Hepatocyte (in vitro differentiated cells): ENCODE results near the gene CCDC3. TPM values are rescaled to one million over a fixed set of nuclear protein-coding genes. Genes with fewer than 3 reads are reported as not detected.

Source experiments
- DNase-seq: peaks from one replicate; pipeline ENCODE4 v3.0.0-alpha.2; 2016; ENCODE audit warnings: low spot score
- H2AFZ ChIP-seq: fragments of 200-600 bp; sonication (generic); 2 replicates; pipeline ENCODE4 v1.6.0; 2016; ENCODE audit warnings: antibody characterized with exemption, mild to moderate bottlenecking
- H3K27ac ChIP-seq: fragments of 200-600 bp; sonication (generic); 2 replicates; pipeline ENCODE4 v1.5.1; 2016; ENCODE audit warnings: mild to moderate bottlenecking
- H3K27me3 ChIP-seq: fragments of 200-600 bp; sonication (generic); 2 replicates; pipeline ENCODE4 v1.6.1; 2016
- H3K36me3 ChIP-seq: fragments of 200-600 bp; sonication (generic); replicated peaks from 2 replicates; pipeline ENCODE4 v1.5.1; 2016; ENCODE audit warnings: low read depth; ENCODE audit not compliant: insufficient read depth
- H3K4me1 ChIP-seq: fragments of 200-600 bp; sonication (generic); 2 replicates; pipeline ENCODE4 v1.5.1; 2016; ENCODE audit warnings: mild to moderate bottlenecking, moderate library complexity; ENCODE audit not compliant: insufficient read depth
- H3K4me2 ChIP-seq: fragments of 200-600 bp; sonication (generic); 2 replicates; pipeline ENCODE4 v1.6.0; 2016
- H3K4me3 ChIP-seq: fragments of 200-600 bp; sonication (generic); 2 replicates; pipeline ENCODE4 v1.5.1; 2016; ENCODE audit warnings: mild to moderate bottlenecking
- H3K79me2 ChIP-seq: fragments of 200-600 bp; sonication (generic); 2 replicates; pipeline ENCODE4 v1.6.0; 2017; ENCODE audit warnings: mild to moderate bottlenecking
- H3K9me2 ChIP-seq: fragments of 200-600 bp; sonication (generic); replicated peaks from 2 replicates; pipeline ENCODE4 v1.6.0; 2017; ENCODE audit warnings: mild to moderate bottlenecking; ENCODE audit not compliant: insufficient read depth
- H3K9me3 ChIP-seq: fragments of 200-600 bp; sonication (generic); 2 replicates; pipeline ENCODE4 v1.5.1; 2016; ENCODE audit warnings: low read depth, mild to moderate bottlenecking
- H4K20me1 ChIP-seq: fragments of 200-600 bp; sonication (generic); 2 replicates; pipeline ENCODE4 v1.6.0; 2016; ENCODE audit warnings: mild to moderate bottlenecking; ENCODE audit not compliant: insufficient read depth, poor library complexity, severe bottlenecking
- EZH2 ChIP-seq: fragments of 200-600 bp; sonication (generic); IDR thresholded peaks from 2 replicates; pipeline ENCODE4 v1.6.1; 2016; ENCODE audit warnings: antibody characterized with exemption, mild to moderate bottlenecking, borderline replicate concordance
- EZH2phosphoT487 ChIP-seq: fragments of 200-600 bp; sonication (generic); IDR thresholded peaks from one replicate; pipeline ENCODE4 v1.6.1; 2018; ENCODE audit warnings: antibody characterized with exemption, mild to moderate bottlenecking, low read depth, moderate library complexity; ENCODE audit not compliant: unreplicated experiment, severe bottlenecking
- WGBS: methylation state at CpG from one replicate; pipeline ENCODE4 v1.1.6; 2016; ENCODE audit warnings: low lambda C conversion rate; ENCODE audit errors: missing lambda C conversion rate; 5-methylcytosine and 5-hydroxymethylcytosine counted together
- polyA plus RNA-seq: library from polyadenylated mRNA; unstranded; fragments of >200 nt; fragmentation: Nextera tagmentation; extraction: Ambion mirVana; gene quantifications from 2 replicates; pipeline ENCODE4 v1.2.1, GENCODE V29; 2016
- total RNA-seq: library from RNA; depleted of rRNA; stranded (reverse); fragments of >200 nt; gene quantifications from 2 replicates; pipeline ENCODE4 v1.2.3, GENCODE V29; 2014
- TF ChIP-seq, protein P1 (sequence below): fragments of 200-600 bp; sonication (generic); IDR thresholded peaks from 2 replicates; pipeline ENCODE4 v1.5.1; 2016; ENCODE audit warnings: antibody characterized with exemption, mild to moderate bottlenecking; ENCODE audit not compliant: poor library complexity

The CCDC3 gene
- total and polyA plus RNA-seq, 2 experiments from 2014 or later = 10.4 to 10.5 TPM

DNA sequence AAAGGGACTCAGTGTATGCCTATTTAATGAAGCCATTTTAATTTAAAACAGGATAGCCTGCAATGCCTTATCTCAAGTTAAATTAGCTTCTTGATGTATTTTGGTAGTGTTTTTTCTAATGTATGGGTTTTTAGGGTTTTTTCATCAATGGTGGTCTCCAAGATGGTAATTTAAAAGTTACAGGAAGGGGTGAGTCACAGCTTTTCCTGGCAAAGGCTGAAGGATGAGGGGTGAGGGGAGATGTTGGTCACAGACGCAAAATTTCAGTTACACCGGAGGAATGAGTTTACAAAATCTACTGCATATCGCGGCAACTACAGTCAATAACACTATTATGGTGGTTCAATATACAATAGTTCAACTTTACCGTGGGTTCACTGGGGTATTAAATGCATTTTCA lies 31.6 kb downstream of the CCDC3 start:
- no peaks in the 10 kb centered on the region for H3K9me3 ChIP-seq
- H3K4me2 ChIP-seq = no peak overlapping the region
- no peak overlapping the region for H3K27ac ChIP-seq
- no peak overlapping the region for H2AFZ ChIP-seq
- H3K4me3 ChIP-seq = no peak overlapping the region
- H3K4me1 ChIP-seq = no peaks in the 10 kb centered on the region
- H3K36me3 ChIP-seq = no peaks in the 10 kb centered on the region
- WGBS = 79% methylated on average over 5 of the region's 5 CpGs
- H4K20me1 ChIP-seq = no peaks in the 10 kb centered on the region
- DNase-seq = no peak
- no peaks in the 10 kb centered on the region for H3K79me2 ChIP-seq
- H3K27me3 ChIP-seq = no peaks in the 10 kb centered on the region
- no peaks in the 10 kb centered on the region for H3K9me2 ChIP-seq
- TF ChIP-seq, protein P1, sequence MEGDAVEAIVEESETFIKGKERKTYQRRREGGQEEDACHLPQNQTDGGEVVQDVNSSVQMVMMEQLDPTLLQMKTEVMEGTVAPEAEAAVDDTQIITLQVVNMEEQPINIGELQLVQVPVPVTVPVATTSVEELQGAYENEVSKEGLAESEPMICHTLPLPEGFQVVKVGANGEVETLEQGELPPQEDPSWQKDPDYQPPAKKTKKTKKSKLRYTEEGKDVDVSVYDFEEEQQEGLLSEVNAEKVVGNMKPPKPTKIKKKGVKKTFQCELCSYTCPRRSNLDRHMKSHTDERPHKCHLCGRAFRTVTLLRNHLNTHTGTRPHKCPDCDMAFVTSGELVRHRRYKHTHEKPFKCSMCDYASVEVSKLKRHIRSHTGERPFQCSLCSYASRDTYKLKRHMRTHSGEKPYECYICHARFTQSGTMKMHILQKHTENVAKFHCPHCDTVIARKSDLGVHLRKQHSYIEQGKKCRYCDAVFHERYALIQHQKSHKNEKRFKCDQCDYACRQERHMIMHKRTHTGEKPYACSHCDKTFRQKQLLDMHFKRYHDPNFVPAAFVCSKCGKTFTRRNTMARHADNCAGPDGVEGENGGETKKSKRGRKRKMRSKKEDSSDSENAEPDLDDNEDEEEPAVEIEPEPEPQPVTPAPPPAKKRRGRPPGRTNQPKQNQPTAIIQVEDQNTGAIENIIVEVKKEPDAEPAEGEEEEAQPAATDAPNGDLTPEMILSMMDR = no peak
- TF ChIP-seq EZH2phosphoT487 (no peak), EZH2 (no peak)

DNA sequence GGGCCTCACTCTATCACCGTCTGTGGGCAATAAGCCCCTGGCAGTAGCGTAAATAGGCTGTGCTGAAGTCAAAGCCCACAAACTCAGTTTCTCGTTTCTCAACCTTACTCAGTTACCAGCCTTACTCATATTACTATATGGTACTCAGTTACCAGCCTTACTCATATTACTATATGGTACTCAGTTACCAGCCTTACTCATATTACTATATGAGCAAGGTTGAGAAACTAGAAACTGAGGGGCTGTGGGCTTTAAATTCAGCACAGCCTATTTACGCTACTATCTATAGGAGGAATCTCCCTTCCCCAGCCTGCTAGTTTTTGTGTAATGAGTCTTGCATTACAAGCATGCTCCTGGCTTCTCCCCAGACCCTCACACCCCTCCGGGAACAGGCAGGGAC lies 35.4 kb downstream of the CCDC3 start:
- no peak for TF ChIP-seq EZH2phosphoT487
- TF ChIP-seq, protein P1 = no peak
- TF ChIP-seq EZH2 = no peak
- 78% methylated on average over 5 of the region's 5 CpGs for WGBS
- Histone ChIP-seq H3K4me1 (peaks cover 13% of the 10 kb centered on the region), H3K4me3 (no peak overlapping the region), H3K36me3 (no peaks in the 10 kb centered on the region), H3K27ac (no peak overlapping the region), H2AFZ (no peak overlapping the region), H3K27me3 (no peaks in the 10 kb centered on the region), H4K20me1 (no peaks in the 10 kb centered on the region), H3K9me2 (no peaks in the 10 kb centered on the region), H3K79me2 (no peaks in the 10 kb centered on the region), H3K4me2 (no peak overlapping the region), H3K9me3 (no peaks in the 10 kb centered on the region)
- DNase-seq = no peak

DNA sequence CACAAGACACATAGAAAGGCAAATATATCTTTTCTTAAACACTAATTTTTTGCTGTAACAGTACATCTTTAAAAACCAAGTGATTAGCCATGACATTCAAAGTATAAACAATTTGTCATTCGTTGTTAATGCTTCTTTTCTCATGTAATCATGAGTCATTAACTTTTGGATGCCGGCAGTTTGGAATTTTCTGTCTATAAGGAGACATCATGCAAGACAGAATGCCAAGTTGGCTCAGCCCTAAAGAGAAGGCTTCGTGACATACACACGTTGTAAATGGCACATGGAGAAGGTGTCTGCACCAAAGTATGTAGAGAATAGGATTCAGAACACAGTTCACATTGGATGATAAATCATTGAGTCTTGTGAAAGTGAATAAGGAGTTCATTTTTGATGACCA lies 35.9 kb downstream of the CCDC3 start:
- 55% methylated on average over 4 of the region's 4 CpGs for WGBS
- Histone ChIP-seq H4K20me1 (no peaks in the 10 kb centered on the region), H3K4me1 (peaks cover 18% of the 10 kb centered on the region), H2AFZ (no peak overlapping the region), H3K4me2 (no peak overlapping the region), H3K27ac (no peak overlapping the region), H3K27me3 (no peaks in the 10 kb centered on the region), H3K36me3 (no peaks in the 10 kb centered on the region), H3K9me2 (no peaks in the 10 kb centered on the region), H3K9me3 (no peaks in the 10 kb centered on the region), H3K79me2 (no peaks in the 10 kb centered on the region), H3K4me3 (no peak overlapping the region)
- TF ChIP-seq EZH2 (no peak), EZH2phosphoT487 (no peak)
- TF ChIP-seq, protein P1 = no peak
- DNase-seq = no peak

DNA sequence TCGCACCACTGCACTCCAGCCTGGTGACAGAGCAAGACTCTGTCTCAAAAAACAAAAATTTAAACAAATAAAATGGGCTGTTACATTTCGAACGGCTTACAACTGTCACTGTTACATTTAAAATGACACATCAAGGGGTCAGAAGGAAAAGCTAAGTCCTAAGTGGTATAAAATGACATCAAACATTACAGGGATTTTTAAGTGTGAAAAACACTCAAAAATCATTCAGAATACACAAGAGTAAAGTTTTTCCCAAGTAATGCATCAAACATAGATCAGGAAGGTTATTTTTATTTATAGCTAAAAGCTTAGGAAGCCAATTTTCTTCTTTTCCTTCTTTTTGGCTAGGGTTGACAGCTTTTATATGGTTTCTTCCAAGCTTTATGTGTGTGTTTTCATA lies 39.0 kb downstream of the CCDC3 start:
- H3K4me3 ChIP-seq = no peak overlapping the region
- no peaks in the 10 kb centered on the region for H3K27me3 ChIP-seq
- no peak overlapping the region for H2AFZ ChIP-seq
- peak overlapping the region; percentile 65 for H3K27ac ChIP-seq
- WGBS = 61% methylated on average over 3 of the region's 3 CpGs
- H3K9me3 ChIP-seq = no peaks in the 10 kb centered on the region
- H3K4me2 ChIP-seq = peak overlapping the region; percentile 9
- H4K20me1 ChIP-seq = no peaks in the 10 kb centered on the region
- peaks cover 29% of the 10 kb centered on the region for H3K4me1 ChIP-seq
- no peaks in the 10 kb centered on the region for H3K9me2 ChIP-seq
- H3K79me2 ChIP-seq = no peaks in the 10 kb centered on the region
- DNase-seq = no peak
- TF ChIP-seq EZH2 (no peak), EZH2phosphoT487 (no peak)
- TF ChIP-seq, protein P1 = no peak
- H3K36me3 ChIP-seq = no peaks in the 10 kb centered on the region
